NCI-H1105 (cell line): Measurements from ENCODE around the gene KIT.

ENCODE experiments used
- DNase-seq: peaks from one replicate; lab custom pipeline; 2025; lab: John Stamatoyannopoulos, UW

KIT gene

DNA sequence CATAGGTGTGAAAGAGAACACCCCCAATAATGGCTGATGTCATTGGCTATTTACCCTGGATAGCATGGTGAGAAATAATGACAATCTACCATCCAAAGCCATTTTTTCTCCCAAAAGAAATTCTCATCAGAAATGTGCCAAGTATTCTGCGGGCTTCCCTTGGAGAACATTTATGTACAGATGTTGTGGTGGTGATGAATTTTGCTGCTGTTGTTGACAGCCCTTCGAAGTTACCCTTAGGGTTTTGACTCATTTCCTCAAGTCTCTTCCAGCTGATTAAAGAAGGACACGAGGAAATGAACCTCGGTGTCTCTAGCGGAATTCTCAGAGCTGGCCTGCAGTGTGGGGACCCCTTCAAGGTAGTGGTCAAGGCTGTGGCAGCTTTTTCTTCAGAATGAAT, 3.4 kb downstream of the KIT start:
- DNase-seq = no peak

DNA sequence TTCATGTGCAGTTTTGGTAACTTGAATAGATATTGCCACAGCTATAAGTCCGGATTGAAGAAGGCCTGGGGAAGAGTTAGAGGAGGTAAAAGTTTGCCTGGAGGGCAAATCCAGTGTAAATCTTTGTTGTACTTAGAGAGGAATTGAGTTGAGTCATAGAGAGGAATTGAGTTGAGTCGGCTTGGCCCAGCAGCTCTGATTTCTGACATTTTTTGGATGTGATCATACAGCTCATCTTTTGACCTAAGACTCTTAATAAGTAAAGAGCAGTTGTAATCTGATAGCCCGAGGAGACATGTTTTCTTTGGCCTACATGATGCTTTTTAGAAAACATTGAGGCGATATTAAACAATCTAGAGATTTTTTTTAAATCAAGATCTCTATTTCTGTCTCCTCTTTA, 3.9 kb downstream of the KIT start:
- DNase-seq = no peak

DNA sequence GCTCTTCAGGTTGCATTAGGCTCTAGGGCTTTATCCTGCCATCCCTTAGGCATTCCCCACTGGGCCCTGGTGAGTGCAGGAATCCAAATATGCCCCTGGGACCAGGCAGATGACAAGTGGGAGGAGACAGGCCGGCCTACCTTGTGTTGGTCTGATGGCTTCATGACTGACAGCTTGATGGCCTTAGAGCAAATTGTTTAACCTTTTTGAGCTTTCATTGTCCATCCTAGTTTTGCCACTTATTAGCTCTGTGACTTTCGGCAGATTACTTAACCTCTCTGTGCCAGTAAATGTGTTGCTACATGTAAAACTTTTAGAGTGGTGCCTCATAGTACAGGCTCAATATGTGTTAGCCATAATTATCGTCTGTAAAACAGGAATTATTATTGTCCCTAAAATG, 4.4 kb downstream of the KIT start:
- DNase-seq = no peak

DNA sequence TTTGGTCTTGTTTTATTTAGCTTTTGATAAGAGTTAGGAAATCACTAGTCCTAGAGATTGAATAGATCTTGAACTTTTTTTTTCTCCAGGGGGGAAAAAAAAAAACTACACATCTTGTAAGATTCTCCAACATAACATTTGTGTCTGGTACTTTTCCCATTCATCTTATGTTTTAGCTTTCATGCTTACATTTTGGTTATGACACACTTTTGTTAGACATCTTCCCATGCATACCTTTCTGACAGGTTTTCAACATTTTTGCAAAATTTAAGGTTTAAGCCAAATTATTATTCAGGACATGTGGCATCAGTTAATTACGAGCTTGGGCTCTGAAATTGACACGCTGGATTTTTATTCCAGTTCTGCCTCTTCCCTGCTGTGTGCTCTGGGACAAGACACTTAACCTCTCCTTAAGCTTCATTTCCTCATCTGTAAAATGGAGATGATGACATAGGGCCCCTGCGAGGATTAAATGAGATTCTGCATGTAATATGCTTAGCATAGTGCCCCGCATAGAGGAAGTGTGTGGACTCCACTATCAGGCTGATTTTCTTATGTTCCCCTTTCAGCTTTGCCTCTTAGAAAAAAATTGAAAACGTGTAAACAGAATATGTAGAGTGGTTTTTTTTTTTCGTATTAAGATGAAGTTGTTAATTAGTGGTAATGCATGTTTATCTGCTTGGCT, 5.3 kb downstream of the KIT start:
- DNase-seq = no peak

DNA sequence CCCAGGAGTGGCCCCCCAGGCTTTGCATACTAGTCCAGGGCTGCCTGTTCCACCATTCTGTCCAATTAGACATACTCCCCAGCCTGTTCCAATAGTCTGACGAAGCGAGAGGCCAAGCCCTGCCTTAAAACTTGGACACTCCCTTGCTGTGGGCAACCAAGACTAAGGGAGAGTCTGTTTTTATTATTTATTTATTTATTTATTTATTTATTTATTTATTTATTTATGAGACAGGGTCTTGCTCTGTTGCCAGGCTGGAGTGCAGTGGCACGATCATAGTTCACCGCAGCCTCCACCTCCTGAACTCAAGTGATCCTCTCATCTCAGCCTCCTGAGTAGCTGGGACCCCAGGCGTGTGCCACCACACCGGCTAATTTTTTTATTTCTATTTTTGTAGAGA, 6.6 kb downstream of the KIT start:
- no peak for DNase-seq

DNA sequence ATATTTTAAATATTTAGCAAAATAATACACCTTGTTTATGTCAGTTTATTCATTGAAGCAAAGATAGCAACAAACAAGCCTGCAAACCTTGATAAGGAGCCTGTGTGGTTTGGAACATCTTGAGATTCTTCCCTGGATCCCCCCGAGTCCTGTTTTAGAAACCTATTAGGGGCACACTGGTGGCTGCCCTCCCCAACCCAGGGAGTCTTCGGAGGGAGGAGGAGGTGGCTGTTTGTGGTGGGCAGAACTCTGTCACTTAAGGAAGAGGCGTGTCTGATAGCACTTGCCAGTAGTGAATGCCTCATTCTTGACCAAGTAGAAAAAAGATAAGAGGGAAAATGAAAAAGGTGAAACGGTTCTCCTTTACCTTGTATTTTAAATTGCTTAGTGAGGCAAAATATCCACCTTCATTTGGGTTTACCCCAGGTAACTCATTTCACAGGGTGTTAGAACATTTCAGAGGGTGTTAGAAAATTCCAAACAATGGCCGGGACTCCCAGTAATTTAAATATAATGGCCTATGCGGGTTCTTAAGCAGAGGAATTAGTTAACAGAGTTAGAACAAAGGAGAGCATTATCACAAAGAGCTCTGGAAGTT, 10.4 kb downstream of the KIT start:
- DNase-seq = no peak

DNA sequence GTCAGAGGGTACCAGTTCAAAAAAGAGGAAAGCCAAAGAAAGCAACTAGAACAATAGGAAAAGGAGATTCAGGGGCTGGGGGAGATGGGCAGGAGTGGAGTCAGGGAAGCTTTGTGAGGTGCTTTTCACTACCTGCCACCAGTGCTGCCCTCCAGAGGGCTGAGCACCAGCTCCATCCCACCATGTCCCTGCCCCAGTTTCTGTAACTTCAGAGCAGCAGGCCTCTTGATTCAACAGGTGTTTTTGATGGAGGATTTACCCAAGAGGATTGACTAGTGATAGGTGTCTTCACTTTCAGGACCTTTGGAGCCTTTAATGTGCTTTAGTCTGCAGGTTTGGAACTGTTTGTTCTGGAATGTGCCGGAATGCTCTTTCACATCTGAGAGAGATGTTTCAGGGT, 12.1 kb downstream of the KIT start:
- no peak for DNase-seq

DNA sequence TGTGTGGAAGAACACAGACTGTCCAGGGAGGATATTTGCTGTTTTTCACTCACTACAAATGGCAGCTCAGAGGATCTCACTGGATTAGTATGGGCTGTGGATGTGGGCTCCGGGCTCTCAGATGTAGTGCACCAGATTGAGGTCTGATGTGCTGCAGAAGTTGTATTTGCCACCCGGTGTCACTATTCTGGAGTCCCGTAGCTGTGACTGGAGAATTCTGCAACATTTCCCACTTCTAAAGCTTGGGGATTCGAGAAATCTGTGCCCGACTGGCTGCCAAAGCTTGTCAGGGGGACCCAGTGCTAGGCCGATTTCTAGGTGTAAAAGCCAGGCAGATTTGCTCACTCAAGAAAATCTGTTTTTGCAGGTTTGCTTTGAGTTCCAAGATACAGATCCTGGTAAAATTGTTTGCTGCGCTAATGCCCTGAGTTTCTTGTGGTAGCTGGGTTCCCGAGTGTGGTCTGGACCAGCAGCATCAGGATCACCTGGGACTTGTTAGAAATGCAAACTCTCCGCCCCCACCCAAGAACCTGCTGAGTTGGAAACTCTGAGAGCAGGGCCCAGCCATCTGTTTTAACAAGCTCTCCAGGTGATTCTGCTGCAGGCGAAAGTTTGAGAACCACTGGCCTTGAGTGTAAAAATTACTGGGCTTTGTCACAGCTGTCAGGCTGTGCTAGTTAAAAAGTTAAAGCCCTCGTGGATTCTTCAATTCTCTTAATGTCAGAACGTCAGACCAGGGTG, 18.1 kb downstream of the KIT start:
- no peak for DNase-seq

DNA sequence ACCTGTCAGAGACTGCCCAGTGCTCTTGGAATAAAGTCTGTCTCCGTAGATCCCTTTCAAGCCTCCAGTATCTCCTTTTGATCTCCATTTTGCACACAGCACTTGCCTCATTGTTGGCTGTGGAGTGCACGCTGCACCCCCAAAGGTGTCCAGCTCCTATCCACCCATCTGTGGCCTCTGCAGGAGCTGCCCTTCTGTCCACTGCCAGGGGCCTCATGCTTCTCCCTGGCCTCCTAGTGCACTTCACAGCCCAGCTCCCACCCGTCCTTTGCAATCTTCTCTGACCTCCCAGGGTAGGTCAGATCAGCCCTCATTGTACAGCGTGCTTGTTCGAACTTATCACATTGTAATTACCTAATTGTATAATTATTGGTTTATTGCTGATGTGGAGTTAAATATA, 18.9 kb downstream of the KIT start:
- DNase-seq = no peak

DNA sequence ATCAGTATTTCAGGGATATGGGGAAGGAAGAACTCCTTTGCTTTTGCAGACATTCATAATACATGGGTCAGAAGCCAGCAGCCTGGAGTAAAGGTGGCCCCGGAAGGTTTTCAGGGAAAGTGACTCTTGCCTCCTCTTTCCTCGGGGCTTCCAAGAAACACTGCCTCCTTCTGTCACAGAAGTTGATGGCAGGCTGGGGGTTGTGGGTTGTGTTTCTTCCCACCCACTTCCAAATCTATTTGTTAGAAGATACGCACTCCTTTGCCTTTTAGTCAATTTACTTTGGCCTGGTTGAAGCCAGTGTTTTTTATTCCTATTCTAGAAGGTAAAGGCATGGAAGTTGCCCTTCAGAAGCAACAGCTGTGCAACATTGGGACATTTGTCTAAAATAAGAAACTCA, 19.7 kb downstream of the KIT start:
- no peak for DNase-seq

DNA sequence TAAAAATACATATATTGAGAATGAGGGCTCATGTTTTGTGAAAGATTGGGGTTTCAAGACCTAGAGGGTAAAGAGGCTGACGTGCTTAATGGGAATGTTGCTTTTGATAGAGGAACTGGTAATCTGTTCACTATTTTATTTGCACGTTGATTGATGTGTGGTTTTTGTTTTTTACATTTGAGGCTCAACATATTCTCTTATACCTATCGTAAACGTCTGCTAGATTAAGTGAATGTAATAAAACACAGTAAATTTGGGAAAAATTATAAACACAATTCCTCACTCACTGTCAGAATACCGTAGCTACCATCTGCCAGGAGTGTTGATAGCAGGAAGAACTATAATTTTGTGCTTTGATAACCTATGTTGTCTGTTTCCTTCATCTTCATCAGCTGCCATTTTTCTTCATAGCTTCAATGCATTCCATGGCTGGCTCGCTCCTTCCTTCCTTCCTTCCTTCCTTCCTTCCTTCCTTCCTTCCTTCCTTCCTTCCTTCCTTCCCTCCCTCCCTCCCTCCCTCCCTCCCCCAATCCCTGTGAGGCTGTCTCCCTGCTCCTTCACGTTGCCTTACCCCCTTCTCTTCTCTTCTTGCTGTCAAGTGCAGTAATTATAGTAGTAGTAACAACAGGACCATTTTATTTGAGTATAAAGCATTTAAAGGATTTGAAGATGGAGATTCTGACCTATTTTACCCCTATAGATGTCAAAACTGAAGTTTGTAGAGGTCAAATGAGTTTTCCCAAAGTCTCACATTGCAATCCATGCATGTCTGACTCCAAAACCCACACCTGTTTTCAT, 20.3 kb downstream of the KIT start:
- DNase-seq = no peak

DNA sequence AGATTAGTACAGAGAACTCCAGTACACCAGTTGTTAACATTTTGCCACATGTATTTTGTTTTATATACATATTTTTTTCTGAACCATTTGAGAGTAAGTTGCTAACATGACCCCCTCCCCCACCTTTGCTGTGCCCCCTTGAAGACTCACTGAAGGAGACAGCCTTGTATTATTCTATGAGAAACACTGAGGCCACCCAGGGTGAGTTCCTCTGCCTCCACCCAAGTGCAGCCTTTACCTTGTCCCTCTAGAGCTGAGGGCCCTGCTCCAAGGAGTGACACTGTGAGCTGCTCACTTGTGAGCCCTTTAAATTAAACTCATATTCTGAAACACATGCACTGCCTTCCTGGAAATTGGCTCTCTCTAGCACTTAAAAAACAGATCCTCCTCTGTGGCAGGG, 21.1 kb downstream of the KIT start:
- no peak for DNase-seq

DNA sequence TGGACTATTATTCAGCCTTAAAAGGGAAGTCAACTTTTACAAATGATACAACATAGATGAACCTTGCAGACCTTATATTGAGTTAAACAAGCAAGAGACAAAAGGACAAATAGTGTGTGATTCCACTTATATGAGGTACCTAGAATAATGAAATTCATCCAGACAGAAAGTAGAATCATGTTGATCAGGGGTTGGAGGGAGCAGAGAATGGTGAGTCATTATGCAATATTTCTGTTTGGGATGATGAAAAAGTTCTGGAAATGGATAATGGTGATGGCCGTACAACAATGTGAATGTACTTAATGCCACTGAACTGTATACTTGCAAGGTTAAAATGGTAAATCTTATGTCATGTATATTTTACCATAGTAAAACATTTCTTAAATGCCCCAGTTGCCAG, 22.1 kb downstream of the KIT start:
- no peak for DNase-seq

DNA sequence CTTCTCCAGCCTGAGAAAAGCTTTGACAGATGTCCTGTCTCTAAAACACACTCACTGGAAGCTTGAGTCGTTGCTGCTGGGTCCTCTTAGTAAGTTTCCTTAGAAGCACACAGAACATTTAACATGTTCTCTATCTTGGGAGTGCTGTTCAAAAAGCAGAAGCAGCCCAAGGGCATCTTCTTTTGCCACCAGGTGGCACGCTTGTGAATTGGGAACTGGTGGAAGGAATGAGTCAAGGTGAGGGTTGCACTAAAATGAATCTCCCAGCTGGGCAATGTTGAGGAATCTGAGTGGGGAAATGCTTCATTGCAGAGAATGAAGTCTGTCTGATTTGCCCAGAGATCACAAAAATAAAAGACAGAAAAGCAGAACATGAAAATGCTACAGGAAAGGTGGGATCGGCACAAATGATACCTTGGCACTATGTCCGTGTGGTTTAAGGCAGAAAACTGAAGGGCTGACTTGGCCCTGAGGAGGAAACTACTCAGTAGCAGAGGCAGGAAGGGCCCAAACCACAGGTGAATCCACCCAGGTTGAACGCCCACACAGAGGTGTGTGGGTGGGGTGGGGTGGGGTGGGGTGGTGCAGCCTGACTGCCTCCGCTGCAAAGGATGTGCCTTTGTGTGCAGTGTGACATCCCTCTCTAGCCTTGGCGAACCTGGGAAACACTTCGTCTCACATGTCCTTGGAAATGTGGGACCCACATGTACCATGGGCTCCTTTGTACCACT, 26.0 kb downstream of the KIT start:
- no peak for DNase-seq

DNA sequence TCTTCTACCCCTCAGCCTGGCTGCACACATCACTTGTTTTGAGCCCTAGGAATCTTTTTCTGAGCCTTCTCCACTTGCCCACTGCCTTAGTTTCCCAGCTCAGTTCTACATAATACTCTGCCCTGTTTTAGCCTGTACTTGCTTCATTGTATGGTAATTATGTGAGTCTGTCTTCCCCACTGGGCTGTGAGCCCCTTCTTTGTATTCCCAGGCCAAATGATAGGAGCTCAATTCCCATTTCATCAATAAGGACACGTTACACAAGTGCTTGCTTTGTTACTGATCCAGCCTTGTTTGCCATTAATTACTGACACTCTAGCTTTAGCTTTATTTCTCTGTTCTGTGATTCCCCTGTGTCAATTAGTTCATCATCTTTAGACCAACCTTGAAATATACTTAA, 28.1 kb downstream of the KIT start:
- DNase-seq = no peak

DNA sequence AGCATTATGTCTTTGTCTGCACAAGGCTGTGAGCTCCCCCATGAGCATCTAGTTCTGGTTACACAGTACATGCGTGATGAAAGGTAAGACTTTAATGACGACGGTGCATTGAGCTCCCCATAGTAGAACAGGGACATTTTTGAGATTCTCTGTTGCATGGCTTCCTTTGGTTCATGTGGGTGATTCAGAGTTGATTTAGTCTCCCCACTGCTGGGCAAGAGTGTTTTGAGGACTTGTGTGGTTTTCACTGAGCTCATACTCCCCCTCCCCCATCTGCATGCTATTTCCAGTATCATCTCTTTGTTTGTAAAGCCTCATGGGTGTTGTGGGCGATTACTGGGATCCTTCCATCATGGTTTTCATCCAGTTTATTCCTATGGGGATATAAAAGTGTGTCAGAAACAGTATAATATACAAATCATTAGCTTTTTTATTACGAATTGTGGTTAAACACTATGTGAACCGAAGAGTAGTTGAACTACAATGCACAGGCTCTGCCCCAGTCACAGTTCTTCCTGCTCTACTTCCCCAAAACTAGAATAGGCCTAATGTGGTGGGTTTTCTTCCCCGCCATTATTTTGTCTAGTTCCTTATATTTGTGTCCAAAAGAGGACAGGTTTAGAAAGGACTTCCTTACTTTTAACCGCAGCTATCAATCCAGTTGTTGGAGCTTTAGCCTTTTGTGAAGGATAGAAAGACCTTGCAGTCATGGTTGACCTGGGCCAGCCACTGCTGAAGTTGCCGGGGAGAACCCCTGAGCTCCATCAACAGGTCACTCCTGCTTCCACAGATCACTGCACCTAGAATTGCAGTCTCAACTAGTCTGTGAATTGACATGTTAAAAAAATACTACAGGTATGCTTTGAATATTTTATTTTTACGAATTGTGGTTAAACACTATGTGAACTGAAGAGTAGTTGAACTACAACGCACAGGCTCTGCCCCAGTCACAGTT, 30.4 kb downstream of the KIT start:
- no peak for DNase-seq

DNA sequence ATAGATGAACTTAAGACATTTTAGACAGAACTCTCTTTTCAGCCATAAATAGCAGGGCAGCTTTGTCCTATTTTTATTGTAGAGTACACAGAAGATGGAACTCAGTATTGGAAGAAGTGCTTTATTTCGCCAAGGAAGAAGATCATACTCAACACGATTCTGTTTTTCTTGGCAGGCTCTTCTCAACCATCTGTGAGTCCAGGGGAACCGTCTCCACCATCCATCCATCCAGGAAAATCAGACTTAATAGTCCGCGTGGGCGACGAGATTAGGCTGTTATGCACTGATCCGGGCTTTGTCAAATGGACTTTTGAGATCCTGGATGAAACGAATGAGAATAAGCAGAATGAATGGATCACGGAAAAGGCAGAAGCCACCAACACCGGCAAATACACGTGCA, 37.6 kb downstream of the KIT start:
- no peak for DNase-seq

DNA sequence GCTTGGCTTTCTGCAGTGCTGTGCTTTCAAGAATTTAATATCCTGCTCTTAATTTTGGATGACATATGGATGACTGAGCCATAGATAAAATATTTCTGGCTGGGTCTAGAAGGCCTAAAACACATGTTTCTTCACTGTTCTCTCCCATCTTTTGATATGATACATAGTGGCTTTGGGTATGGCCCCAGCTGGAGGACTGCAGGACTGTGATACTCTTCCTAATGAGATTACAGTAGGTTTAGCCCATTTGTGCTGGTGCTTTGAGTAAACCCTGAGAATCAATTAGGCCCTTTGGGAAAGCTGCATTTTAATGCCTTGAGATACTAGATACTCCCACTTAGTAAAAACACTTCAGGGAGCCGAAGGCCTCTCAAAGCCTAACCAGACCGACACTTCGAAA, 38.0 kb downstream of the KIT start:
- DNase-seq = no peak

DNA sequence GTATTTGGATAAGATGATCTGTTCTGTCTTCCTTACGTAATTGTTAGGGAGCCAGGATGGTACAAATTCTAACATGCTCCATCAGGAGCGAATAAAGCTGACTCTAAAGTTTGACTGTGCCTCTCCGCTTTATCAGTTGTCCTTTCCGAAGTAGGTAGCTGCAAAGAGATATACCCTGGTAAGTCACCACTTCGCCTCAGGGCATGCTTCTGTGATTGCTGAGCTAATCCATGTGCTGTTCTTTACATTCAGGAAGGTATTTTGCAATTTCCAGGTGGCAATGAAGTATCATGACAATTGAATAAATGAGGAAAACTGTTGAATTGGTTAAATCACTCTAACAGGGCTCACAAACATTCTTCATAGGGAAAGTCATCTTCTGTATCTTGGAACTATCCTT, 38.9 kb downstream of the KIT start:
- DNase-seq = no peak

DNA sequence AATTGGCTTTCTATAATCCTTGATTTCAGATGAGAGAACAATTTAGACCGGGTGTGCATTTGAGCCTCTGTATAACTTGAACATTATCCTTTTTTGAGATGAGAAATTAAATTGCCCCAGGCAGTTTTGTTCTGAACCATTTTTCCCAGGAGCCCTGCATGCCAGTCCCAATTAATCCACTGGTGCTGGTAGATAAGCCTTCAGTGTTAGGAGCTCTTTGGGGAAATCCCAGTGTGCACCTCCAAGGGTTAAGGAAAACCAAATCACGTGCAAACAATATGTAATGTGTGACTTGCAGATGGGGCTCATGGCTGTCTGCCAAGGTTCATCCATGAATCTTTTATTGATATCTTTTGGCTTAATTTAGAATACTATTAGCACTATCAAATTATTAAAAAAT, 43.2 kb downstream of the KIT start:
- DNase-seq = no peak

DNA sequence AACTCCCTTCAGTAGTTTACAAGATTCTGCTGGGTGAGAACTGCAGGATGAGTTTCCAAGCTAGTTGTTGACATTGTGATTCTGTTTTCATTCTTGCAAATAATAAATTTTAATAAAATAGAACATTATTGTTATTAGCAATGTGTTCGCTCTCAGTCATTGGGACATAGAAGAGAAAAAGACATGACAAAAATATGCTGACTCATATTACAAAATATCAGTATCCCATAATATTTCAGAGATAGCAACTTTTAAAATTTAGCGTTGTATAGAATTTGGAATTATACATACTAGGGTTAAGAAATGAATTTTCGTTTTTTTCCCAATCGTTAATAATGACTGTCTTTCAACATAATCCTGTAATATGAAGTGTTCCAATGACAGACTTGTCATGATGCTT, 45.4 kb downstream of the KIT start:
- no peak for DNase-seq
